ENCODE measurements around the gene PCSK4. TPM values are rescaled to one million over a fixed set of nuclear protein-coding genes. Genes with fewer than 3 reads are reported as not detected.
A peak's percentile ranks its signal among the peaks of the same experiment; 100 is the strongest.

PCSK4 gene
- polyA plus RNA-seq, 1 donor (not counting 4 experiments of a cell fraction or from before 2014, with no cell fraction given), result 0.25 TPM

- dilution Hi-C loops (cut with MboI; ENCODE audit: extremely low pct_ligation_motif_present, low sequenced_read_pairs), result no loop called here
- Histone ChIP-seq H3K9me1 (ENCODE audit: control insufficient read depth, extremely low read depth, insufficient read depth, low read length) (no peaks in the 10 kb centered on the region), H3K36me3 (ENCODE audit: control insufficient read depth in 2 of 2, extremely low read depth in 1 of 2, insufficient read depth in 2 of 2, low read length in 2 of 2) (peaks cover 0 to 5% of the 10 kb centered on the region in 2 experiments), H3K9ac (ENCODE audit: control insufficient read depth, extremely low read depth, insufficient read depth, low read length) (no peak overlapping the region), H3K79me2 (ENCODE audit: control insufficient read depth, insufficient read depth, low read length) (no peaks in the 10 kb centered on the region), H3K9me3 (ENCODE audit: control insufficient read depth, low read depth, low read length) (no peaks in the 10 kb centered on the region), H3K4me2 (ENCODE audit: control insufficient read depth, extremely low read depth, insufficient read depth, low read depth, low read length) (peak overlapping the region; percentile 66), H3K4me1 (ENCODE audit: control insufficient read depth, extremely low read depth, insufficient read depth, low read length) (peaks cover 13% of the 10 kb centered on the region), H3K27ac (ENCODE audit: control insufficient read depth, insufficient read depth, low read length) (no peak overlapping the region), H2AFZ (ENCODE audit: control insufficient read depth, low read length) (no peak overlapping the region), H3K27me3 (ENCODE audit: control insufficient read depth, extremely low read depth, insufficient read depth, low read length) (peaks cover 10% of the 10 kb centered on the region), H4K20me1 (ENCODE audit: control insufficient read depth, extremely low read depth, insufficient read depth, low read length) (no peaks in the 10 kb centered on the region), H3K4me3 (ENCODE audit: control insufficient read depth in 2 of 3, extremely low read depth in 1 of 3, insufficient read depth in 2 of 3, low read depth in 1 of 3, low read length in 3 of 3) (no peak overlapping the region)
- no peak for FAIRE-seq
- TF ChIP-seq CTCF (optimal IDR thresholded peaks at IDR 0.05 in 1 of 3, IDR thresholded peaks at IDR 0.05 in 1 of 3, conservative IDR thresholded peaks at IDR 0.05 in 1 of 3; ENCODE audit: extremely low read depth in 1 of 3, insufficient read depth in 2 of 3, low read length in 3 of 3) (no peak), EZH2 (IDR thresholded peaks at IDR 0.05; ENCODE audit: low read length) (no peak)
- DNase-seq (ENCODE audit: low read depth, low spot score), result no peak
Measured at GRCh38 chr19:1508507-1508856, 18.3 kb upstream of the PCSK4 start.

- dilution Hi-C loops (cut with MboI; ENCODE audit: extremely low pct_ligation_motif_present, low sequenced_read_pairs), result no loop called here
- TF ChIP-seq CTCF (optimal IDR thresholded peaks at IDR 0.05 in 1 of 3, IDR thresholded peaks at IDR 0.05 in 1 of 3, conservative IDR thresholded peaks at IDR 0.05 in 1 of 3; ENCODE audit: extremely low read depth in 1 of 3, insufficient read depth in 2 of 3, low read length in 3 of 3) (no peak), EZH2 (IDR thresholded peaks at IDR 0.05; ENCODE audit: low read length) (no peak)
- peaks cover 15% of the 10 kb centered on the region for H3K27me3 ChIP-seq (ENCODE audit: control insufficient read depth, extremely low read depth, insufficient read depth, low read length)
- peak; percentile 67 for FAIRE-seq
- peak overlapping the region; percentile 73 for H3K9ac ChIP-seq (ENCODE audit: control insufficient read depth, extremely low read depth, insufficient read depth, low read length)
- no peaks in the 10 kb centered on the region for H3K9me1 ChIP-seq (ENCODE audit: control insufficient read depth, extremely low read depth, insufficient read depth, low read length)
- peak overlapping the region; percentile 76 for H2AFZ ChIP-seq (ENCODE audit: control insufficient read depth, low read length)
- H3K36me3 ChIP-seq (ENCODE audit: control insufficient read depth in 2 of 2, extremely low read depth in 1 of 2, insufficient read depth in 2 of 2, low read length in 2 of 2), result peaks cover 0 to 5% of the 10 kb centered on the region in 2 experiments
- H3K4me1 ChIP-seq (ENCODE audit: control insufficient read depth, extremely low read depth, insufficient read depth, low read length), result peaks cover 17% of the 10 kb centered on the region
- no peaks in the 10 kb centered on the region for H3K9me3 ChIP-seq (ENCODE audit: control insufficient read depth, low read depth, low read length)
- DNase-seq (ENCODE audit: low read depth, low spot score), result peak; percentile 69
- H3K79me2 ChIP-seq (ENCODE audit: control insufficient read depth, insufficient read depth, low read length), result no peaks in the 10 kb centered on the region
- no peaks in the 10 kb centered on the region for H4K20me1 ChIP-seq (ENCODE audit: control insufficient read depth, extremely low read depth, insufficient read depth, low read length)
- H3K27ac ChIP-seq (ENCODE audit: control insufficient read depth, insufficient read depth, low read length), result peak overlapping the region; percentile 76
- H3K4me3 ChIP-seq (ENCODE audit: control insufficient read depth in 2 of 3, extremely low read depth in 1 of 3, insufficient read depth in 2 of 3, low read depth in 1 of 3, low read length in 3 of 3), result peak overlapping the region; percentile 44 to 69 (median 55)
- peak overlapping the region; percentile 75 for H3K4me2 ChIP-seq (ENCODE audit: control insufficient read depth, extremely low read depth, insufficient read depth, low read depth, low read length)
Measured at GRCh38 chr19:1507763-1508506, 17.8 kb upstream of the PCSK4 start.
